ENCODE results near the gene NEUROG1. TPM values are rescaled to one million over a fixed set of nuclear protein-coding genes. Genes with fewer than 3 reads are reported as not detected.

Gene NEUROG1
- polyA plus RNA-seq, 3 donors: not detected

DNA sequence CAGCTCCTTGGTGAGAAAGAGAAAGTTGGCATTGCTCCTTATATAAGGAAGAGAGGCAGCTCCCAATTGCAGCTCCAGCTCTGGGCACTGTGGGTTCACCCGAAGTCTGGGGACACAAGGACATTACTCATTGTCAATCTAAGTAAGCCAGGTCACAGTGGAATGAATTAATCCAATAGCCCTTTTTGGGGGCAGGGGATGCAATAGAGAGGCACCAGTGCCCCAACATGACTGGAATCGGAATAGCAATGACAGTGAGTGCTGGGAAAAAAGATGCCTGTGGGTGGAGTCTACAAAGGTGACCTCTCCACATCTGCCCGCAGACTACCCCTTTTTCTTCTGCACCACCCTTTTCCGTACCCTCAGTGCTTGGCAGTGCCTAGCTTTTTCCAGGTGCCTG, 11.1 kb upstream of the NEUROG1 start:
- H3K4me2 ChIP-seq (replicated peaks; ENCODE audit: extremely low read depth, low read length, poor library complexity, severe bottlenecking): no peak overlapping the region
- peaks cover 13 to 19% of the 10 kb centered on the region in 2 donors for H3K4me1 ChIP-seq (ENCODE audit: control insufficient read depth in 1 of 2, insufficient read depth in 2 of 2, low read length in 2 of 2)
- WGBS (ENCODE audit: insufficient coverage): 0% methylated on average over 1 of the region's 4 CpGs
- H4K20me1 ChIP-seq (ENCODE audit: insufficient read depth, low read length): no peaks in the 10 kb centered on the region
- H3K4me3 ChIP-seq (replicated peaks in 1 of 3; ENCODE audit: low read depth in 2 of 3, low read length in 3 of 3): no peak overlapping the region
- DNase-seq: no peak
- H2AFZ ChIP-seq (ENCODE audit: insufficient read depth, low read depth, low read length, poor library complexity, severe bottlenecking): no peak overlapping the region
- no peak overlapping the region for H3K9ac ChIP-seq (ENCODE audit: insufficient read depth, low read length, poor library complexity, severe bottlenecking)
- H3K4me3 Mint-ChIP-seq: peak overlapping the region in 1 of 2 donors; percentile 91
- no peak overlapping the region for H3K27ac Mint-ChIP-seq
- no peaks in the 10 kb centered on the region for H3K79me2 ChIP-seq (ENCODE audit: insufficient read depth, low read length)
- peaks cover 86 to 91% (median 86%) of the 10 kb centered on the region in 3 donors for H3K27me3 Mint-ChIP-seq (ENCODE audit: low read depth in 3 of 3)
- no peaks in the 10 kb centered on the region for H3K36me3 ChIP-seq (replicated peaks in 1 of 2; ENCODE audit: control insufficient read depth in 1 of 2, insufficient read depth in 2 of 2, low read length in 2 of 2)
- peaks cover 0 to 23% of the 10 kb centered on the region in 2 donors for H3K9me3 ChIP-seq (replicated peaks in 1 of 2; ENCODE audit: control insufficient read depth in 1 of 2, insufficient read depth in 1 of 2, low read length in 2 of 2)
- peaks cover 23% of the 10 kb centered on the region for H3K4me1 Mint-ChIP-seq
- H3K27me3 ChIP-seq (ENCODE audit: control insufficient read depth in 2 of 2, insufficient read depth in 2 of 2, low read length in 2 of 2): peaks cover 68 to 92% of the 10 kb centered on the region in 2 donors
- H3K36me3 Mint-ChIP-seq: peaks cover 0 to 10% of the 10 kb centered on the region in 2 donors
- intact Hi-C loops (cut with micrococcal nuclease): loop anchor here in 1 of 2 donors (10.0 kb wide), 1 partner anchor 182 kb away; no protein-coding TSS in a partner anchor
- TF ChIP-seq, protein P1, sequence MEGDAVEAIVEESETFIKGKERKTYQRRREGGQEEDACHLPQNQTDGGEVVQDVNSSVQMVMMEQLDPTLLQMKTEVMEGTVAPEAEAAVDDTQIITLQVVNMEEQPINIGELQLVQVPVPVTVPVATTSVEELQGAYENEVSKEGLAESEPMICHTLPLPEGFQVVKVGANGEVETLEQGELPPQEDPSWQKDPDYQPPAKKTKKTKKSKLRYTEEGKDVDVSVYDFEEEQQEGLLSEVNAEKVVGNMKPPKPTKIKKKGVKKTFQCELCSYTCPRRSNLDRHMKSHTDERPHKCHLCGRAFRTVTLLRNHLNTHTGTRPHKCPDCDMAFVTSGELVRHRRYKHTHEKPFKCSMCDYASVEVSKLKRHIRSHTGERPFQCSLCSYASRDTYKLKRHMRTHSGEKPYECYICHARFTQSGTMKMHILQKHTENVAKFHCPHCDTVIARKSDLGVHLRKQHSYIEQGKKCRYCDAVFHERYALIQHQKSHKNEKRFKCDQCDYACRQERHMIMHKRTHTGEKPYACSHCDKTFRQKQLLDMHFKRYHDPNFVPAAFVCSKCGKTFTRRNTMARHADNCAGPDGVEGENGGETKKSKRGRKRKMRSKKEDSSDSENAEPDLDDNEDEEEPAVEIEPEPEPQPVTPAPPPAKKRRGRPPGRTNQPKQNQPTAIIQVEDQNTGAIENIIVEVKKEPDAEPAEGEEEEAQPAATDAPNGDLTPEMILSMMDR (IDR thresholded peaks at IDR 0.05): no peak
- peaks cover 0 to 17% (median 7%) of the 10 kb centered on the region in 7 donors for H3K9me3 Mint-ChIP-seq
- H3K27ac ChIP-seq (ENCODE audit: low read depth in 1 of 2, low read length in 2 of 2): no peak overlapping the region

DNA sequence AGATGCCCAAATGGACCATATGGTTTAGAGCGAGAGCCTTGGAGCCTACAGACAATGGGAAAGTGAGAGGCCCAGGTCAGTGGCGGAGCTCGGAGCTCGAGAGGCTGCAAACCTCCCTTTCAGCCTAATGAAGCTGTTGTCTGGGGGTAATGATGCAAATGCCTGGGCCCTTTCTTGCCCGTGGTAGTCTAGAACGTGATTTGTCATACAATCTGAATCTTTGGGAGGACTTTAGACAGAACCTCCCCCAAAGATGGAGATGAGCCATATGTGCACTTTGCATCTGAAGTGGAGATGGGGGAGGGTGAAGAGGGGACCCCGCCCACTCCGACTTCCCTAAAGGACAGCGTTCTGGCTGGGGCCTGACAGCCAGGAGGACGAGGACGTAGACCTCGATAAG, 10.3 kb upstream of the NEUROG1 start:
- Mint-ChIP-seq H3K27ac (no peak overlapping the region), H3K4me1 (peaks cover 23% of the 10 kb centered on the region), H3K4me3 (peak overlapping the region in 1 of 2 donors; percentile 91), H3K27me3 (ENCODE audit: low read depth in 3 of 3) (peaks cover 90 to 97% (median 93%) of the 10 kb centered on the region in 3 donors), H3K9me3 (peaks cover 0 to 19% (median 9%) of the 10 kb centered on the region in 7 donors), H3K36me3 (peaks cover 0 to 10% of the 10 kb centered on the region in 2 donors)
- Histone ChIP-seq H3K4me3 (replicated peaks in 1 of 3; ENCODE audit: low read depth in 2 of 3, low read length in 3 of 3) (no peak overlapping the region), H3K27me3 (ENCODE audit: control insufficient read depth in 2 of 2, insufficient read depth in 2 of 2, low read length in 2 of 2) (peaks cover 76 to 97% of the 10 kb centered on the region in 2 donors), H2AFZ (ENCODE audit: insufficient read depth, low read depth, low read length, poor library complexity, severe bottlenecking) (no peak overlapping the region), H3K36me3 (replicated peaks in 1 of 2; ENCODE audit: control insufficient read depth in 1 of 2, insufficient read depth in 2 of 2, low read length in 2 of 2) (no peaks in the 10 kb centered on the region), H3K79me2 (ENCODE audit: insufficient read depth, low read length) (no peaks in the 10 kb centered on the region), H4K20me1 (ENCODE audit: insufficient read depth, low read length) (no peaks in the 10 kb centered on the region), H3K9me3 (replicated peaks in 1 of 2; ENCODE audit: control insufficient read depth in 1 of 2, insufficient read depth in 1 of 2, low read length in 2 of 2) (peaks cover 0 to 28% of the 10 kb centered on the region in 2 donors), H3K27ac (ENCODE audit: low read depth in 1 of 2, low read length in 2 of 2) (no peak overlapping the region), H3K4me1 (ENCODE audit: control insufficient read depth in 1 of 2, insufficient read depth in 2 of 2, low read length in 2 of 2) (peaks cover 13 to 19% of the 10 kb centered on the region in 2 donors), H3K4me2 (replicated peaks; ENCODE audit: extremely low read depth, low read length, poor library complexity, severe bottlenecking) (no peak overlapping the region), H3K9ac (ENCODE audit: insufficient read depth, low read length, poor library complexity, severe bottlenecking) (no peak overlapping the region)
- no peak for DNase-seq
- 47% methylated on average over 3 of the region's 12 CpGs for WGBS (ENCODE audit: insufficient coverage)
- intact Hi-C loops (cut with micrococcal nuclease): loop anchor here in 1 of 2 donors (10.0 kb wide), 1 partner anchor 181 kb away; no protein-coding TSS in a partner anchor
- TF ChIP-seq, protein P1 (IDR thresholded peaks at IDR 0.05): no peak
